GM19043 (cell line): Measurements from ENCODE around the gene CBX6.

Experiments
- ATAC-seq: cut with Tn5 transposase; IDR thresholded peaks from one replicate; pipeline ENCODE4 v1.9.1; 2021; ENCODE audit warnings: low read depth; ENCODE audit not compliant: unreplicated experiment

CBX6 gene

DNA sequence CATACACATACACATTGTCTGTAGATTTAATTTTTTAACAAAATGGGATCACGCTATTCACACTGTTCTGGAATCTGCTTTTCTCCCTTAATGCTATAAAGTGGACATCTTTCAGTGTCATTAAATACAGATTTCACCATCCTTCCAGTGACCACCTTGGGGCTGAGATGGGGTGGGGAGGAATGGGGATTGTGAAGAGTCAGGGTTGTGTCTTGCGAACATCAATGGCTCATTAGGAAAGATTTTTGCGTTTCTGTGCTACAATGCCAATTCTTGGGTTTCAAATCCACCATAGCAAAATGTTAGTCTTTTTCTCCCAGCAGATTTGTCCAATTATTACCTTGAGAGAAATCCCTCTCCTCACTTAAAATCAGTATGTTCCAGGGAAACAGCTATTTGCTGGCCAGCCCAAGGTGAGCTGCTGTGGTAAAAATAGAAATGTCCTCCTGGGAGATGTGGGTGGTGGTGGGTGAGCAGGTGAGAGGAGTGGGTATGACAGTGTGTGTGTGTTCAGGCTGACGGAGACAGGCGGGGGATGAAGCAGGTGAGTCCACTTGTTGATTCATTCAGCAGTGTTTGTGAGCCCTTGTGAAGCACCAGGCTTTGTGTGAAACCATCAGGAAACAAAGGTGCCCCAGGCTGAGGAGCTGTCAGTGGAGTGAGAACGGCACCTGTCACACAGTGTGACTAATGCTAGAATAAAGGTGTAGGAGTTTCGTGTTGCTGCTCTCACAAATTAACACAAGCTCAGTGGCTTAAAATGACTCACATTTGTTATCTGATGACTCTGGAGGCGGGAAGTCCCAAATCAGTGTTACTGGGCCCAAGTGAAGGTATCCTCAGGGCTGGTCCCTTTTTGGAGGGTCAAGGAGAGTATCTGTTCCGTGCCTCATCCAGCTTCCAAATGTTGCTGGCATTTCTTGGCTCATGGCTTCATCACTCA, 1.7 kb upstream of the CBX6 start:
- no peak for ATAC-seq

DNA sequence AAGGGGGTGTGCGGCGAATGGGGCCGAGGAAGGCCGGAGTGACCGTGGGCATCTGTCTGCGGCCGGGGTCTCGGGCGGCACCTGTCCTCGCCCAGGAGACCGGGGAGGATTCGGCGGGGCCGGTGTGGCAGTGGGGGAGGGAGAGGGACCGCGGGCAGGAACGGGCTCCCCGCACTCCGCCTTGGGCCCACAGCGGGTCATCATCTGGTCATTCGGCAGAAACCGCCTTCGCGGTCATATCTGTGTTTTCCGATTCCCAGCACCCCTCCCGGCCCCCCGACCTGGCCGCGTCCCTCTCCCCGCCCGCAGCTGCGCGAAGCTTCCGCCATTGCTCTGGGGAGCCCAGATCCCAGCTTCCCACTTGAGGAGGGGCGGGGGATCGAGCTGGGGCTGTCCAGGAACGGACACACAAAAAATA, 824 bp upstream of the CBX6 start:
- ATAC-seq: no peak

DNA sequence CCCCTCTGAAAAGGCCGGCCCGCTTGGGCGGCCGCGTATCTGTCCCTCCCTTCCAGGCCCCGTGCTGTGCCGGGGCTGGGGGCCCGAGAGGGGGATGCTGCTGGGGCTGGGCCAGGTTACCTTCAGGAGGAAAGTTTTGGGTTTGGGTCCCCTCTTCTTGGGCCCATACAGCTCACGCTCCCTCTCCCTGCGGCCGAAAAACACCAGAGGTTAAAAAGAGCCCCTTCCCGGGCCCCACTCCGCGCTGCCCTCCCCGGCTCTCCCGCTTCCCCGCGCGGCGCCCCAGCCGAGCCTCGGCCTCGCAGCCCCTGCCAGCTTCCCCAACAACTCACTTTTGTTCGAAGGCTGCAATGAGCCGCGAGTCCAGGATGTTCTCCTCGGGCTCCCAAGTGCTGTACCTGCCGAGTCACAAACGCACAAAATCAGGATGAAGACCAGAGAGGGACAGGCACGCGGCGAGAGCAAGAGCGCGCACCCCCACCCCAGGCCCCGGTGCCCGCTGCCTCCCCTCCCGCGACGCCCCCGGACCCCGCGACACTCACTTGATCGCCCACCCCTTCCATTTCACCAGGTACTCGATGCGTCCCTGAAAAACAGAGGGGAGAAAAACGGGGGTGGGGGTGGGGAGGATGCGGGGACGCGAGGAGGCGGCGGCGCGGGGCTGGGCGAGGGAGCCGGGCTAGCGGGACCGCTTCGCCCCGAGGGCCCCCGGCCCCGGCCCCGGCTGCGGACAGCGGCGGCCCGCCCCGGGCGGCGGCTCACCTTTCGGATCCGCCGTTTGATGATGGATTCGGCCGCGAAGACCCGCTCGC, 450 bp downstream of the CBX6 start:
- ATAC-seq: no peak

DNA sequence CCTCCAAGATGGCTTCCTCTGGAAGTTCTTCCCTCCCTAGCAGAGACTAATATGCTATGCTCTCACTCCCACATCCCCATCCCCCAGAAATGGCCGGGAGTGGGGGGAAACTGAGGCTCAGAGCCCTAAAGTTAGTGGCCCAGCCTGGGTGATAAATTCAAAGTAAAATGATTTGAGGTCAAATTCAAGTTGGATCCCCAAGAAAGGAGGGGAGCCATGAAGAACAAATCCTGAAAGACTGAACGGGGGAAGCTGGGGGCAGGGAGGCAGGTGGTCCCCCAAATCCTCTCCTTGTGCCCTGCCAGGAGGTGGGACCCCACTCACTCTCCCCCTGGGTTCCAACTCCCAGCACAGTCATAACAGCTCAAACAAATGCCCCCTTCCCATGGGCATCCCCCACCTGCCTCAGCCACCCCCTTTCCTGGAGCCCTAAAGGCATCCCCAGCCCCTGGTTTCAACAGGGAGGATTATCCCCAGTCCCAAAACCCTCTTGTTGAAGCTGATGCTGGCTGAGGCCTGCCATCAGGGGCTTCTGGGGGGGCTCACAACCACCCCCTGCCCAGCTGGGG, 1.1 kb downstream of the CBX6 start:
- no peak for ATAC-seq

DNA sequence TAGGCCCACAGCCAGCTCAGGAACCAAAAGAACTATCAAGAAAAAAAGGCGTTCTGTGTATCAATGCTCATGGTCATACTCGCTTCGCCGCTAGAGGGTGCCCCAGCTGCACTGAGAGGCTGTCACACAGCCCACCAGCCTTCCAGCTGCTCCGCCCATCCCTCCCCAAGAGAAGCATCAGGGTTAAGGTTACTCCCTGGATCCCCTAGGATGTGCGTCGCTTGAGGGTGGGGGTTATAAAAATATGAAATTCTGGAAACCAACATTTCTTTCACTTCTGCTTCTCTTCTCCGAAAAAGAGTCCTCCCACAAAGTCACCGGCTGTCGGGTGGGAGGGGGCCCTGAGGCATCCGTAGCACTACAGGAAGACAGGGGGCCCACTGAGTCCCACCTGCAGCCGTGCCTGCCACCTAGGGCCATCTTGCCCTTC, 1.7 kb downstream of the CBX6 start:
- ATAC-seq: no peak

DNA sequence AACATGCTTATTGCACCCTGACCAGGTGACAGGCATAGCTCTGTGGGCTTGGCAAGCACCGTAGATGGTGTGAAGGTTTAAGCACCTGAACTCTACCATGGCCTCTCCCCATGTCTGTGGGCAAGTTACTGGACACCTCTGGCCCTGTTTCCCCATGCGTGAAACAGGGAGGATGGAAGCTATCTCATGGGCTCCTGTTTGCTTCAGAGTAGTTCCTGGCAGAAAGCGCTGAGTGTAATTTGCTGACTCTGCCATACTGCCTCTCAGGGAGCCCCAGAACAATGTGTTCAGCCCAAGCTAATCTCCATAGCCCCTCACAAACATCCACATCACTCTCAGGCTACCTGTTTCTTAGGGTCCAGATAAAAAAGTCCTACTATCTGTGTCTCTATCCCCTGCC, 2.4 kb downstream of the CBX6 start:
- no peak for ATAC-seq

DNA sequence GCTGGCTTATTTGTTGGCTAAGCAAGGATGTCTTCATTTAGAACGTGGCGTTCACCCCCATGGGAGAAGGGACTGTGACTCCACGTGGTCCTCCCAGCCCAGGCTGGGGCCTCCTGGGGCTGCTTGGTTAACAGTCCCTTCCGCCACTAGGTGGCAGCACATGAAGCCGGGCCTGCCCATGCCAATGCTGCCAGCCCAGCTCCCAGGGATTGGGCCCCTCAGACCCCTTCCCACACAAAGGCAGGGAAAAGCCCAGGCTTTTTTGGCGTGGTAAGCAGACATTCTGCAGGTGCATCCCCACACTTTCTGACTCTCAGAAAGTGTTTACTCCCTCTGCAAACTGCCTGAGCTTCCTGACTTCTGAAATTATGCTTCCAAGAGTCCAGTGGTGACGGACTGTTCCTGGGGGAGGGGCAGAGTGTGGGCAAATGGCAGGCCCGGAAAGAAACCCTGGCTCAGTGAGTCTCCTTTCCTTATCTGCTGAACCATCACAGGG, 3.1 kb downstream of the CBX6 start:
- no peak for ATAC-seq

DNA sequence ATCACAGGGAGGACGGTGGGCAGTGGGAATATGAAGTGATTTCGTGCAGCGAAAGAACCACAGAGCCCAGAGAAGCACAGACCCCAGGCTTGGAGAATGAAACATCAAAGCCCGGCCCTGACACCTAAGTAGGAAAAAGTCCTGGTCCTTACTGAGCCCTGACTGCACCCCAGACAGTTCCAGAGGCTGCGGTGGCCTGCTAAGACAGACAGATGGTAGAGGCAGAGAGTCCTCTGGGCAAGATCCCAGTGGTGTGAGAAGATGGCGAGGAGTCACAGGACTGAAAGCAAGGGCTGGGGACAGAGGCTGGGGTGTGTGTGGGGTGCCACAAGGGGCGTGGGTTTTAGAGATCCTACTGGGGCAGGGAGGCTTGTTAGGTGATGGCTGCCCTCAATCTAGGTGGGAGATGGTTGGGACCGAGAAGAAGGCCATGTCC, 3.7 kb downstream of the CBX6 start:
- ATAC-seq: no peak

DNA sequence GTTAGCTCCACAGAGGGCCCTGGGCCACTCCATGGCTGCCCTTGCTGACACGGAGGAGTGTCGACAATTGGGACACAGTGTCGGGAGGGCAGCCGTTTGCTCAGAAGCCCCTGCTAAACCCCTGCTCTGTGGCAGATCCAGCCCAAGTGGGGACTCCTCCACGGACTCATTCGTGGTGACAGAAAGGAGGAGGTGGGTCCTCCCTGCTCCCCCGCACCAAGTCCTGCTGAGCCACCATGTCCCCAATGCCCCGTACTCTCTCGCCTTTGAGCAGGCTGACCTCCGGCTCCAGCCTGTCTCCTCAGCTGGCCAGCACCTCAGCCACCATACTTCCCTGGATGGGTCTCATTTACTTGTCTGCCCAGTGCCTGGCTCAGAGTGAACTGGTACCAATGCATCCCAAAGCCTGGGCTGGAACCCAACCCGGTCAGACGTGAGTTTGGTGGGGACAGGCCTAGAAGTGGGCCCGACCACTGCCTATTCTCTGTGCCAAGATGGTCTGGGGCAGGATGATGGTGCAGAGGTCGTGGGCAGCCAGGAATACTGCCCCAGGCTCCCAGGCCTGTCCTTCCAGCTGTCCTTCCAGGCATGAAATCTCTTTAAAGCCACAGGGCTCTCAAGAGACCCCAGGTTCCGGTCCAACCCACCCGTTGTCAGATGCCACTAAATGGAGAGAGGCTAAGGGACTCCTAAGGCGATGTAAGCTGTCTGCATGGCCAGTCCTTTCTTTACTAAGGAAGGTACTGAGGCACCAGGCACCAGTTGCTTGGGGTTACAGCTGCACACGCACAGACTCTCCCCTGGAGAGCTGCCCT, 4.3 kb downstream of the CBX6 start:
- no peak for ATAC-seq

DNA sequence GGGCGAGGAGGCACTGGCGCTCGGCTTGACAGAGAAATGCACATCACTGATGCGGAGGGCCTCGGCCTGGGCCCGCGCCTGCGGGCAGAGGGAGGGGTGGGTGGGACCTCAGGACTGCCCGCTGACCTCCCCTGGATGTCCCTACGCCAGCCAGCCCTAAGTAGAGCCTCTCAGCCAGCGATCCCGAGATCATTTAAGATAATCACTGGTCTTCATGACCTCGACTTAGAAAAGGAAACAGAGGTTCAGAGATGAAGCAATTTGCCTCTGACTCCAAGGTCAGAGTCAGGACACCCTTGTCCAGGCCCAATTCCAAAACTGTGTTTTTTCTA, 4.9 kb downstream of the CBX6 start:
- no peak for ATAC-seq

DNA sequence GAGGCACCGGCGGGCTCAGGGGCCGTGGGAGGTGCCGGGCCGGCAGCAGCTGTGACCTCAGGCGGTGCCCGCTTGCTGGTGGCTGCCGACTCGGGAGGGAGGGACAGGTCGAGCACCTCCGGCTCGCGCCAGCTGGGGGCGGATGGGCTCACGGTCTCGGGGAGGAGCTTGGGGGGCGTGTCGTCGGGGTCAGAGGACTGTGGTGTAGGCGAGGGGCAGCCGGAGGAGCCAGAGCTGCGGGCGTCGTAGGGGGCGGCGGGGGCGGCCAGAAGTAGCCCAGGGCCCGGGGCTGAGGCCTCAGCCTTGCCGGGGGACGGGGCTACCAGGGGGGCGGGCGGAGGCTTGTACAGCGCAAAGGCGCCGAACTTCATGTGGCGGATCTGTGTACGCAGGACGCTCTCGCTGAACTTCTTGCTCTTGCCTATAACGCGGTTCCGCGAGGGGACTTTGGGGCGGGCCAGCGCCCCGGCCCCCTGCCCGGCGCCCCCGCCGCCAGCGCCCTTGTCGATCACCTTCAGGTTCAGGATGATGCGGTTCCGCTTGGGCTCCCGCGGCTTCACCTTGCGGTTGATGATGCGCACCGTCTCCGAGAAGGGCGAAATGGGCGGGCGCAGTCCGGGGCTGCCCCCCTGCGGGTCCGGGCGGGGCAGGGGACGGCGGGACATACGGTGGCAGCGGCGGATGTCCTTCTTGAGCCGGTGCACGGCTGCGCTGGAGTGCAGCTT, 5.5 kb downstream of the CBX6 start:
- no peak for ATAC-seq

DNA sequence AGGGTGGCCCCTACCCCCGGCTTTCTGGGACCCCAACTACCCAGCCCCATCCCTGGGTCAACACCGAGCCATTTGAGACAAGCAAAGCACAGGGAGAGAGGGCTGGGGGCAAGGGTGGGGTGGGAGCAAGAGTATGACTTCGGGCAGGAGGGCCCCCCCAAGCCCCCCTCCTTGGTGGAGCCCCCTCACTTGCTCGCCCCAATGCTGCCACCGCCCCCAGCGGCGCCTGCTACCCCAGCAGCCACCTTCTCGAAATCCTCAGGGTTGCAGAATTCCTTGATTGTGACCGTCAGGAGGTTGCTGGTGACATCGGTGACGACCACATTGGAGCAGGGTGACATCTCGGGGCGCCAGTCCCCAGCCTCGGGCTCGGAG, 6.0 kb downstream of the CBX6 start:
- no peak for ATAC-seq

DNA sequence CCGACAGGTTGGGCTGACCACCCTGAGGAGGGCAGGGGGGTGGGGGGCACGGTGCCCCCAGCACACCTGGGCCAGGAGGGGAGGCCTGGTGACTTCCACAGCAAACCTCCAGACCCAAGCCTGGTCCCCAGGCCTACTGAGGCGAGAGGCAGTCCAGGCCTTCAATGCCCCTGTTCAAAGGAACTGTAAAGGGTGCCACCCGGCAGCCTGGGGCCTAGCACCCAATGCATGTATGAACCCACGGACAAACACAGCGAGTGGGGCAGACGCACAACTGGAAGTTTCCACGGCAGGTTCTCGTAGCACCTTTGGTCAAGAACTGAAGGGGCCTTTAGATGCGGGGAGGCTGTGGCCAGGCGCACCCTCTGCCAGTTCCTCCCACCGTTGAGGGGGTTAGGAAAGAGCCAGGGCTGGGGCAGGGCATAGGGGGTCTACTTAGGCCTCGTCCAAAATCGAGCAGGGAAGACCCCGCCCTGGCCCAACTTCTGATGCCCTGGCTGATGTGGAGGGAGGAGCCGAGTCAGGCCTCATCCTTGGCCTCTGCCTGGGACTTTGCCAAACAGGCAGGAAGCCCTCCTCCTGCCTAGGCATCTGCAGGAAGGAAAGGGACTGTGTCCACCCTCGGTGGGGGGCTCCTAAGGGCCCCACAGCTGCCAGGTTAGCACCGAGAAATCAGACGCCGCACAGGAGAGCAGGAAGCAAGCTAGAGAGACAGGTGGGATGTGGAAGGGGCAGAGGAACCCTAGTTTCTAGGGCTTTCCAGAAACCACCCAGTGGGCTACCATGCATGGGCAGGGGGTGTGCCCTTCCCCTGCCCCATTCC, 6.6 kb downstream of the CBX6 start:
- no peak for ATAC-seq

DNA sequence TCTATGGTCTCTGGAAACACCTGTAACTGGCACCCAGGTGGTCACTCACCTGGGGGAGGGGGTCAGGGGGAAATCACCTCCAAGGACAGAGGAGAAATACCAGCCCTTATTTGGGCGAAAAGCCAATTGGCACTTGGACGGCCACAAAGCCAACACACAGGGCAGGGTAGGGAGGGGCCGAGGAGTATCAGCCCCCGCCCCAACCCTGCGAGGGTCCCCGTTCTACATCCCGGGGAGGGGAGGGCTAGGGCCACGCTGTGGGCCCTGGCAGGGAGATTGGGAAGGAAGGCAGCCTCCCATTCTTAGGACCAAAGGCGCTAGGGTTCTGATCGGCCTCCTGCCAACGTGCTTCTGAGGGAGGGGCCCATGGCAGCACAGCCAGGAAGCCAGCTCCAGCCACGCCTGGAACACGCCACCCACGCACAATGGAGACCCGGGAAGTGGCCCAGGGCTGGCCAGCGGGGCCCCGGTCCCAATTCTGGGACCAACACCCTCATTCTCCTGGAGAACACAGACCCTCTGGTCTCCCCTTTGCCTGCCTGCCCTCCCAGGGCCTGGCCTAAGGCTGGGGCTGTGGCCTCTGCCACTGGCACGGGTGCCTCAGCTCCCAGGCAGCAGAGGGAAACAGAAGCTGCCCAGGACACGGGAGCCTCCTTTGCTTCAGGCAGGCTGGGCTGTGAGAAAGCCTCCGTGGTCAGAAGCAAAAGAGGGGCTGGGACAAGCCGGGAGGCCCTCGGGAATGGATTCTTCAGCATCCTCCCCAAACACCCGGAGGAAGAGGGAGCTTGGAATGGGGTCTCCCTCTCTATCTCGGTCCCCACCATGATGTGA, 7.4 kb downstream of the CBX6 start:
- ATAC-seq: no peak

DNA sequence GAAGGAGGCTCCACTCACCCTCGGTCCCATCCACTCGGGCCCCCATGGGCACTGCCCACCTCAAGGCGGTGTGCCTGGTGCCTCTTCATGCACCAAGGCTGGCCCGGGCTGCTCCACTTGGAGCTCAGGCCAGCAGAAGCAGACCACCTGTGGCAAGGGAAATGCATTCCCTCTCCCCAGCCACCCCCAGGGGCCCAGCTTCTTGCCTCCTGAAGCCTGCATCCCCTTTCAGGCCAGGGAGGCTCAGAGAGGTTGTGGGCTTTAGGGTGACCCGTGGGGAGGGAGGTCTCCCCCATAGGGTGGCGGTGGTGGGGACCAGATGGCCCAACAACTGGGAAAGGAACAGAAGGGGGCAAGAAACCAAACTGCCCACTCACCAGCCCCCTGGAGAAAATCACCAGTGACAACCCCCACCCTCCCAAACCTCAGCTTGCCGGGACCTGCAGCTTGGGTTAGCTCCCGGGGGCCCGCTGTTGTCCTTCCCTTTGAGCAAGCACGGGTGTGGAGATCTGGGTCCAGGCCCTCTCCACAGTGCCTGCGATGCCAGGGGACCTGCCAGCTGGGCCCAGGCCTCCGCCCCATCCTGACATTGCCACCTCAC, 8.4 kb downstream of the CBX6 start:
- no peak for ATAC-seq

DNA sequence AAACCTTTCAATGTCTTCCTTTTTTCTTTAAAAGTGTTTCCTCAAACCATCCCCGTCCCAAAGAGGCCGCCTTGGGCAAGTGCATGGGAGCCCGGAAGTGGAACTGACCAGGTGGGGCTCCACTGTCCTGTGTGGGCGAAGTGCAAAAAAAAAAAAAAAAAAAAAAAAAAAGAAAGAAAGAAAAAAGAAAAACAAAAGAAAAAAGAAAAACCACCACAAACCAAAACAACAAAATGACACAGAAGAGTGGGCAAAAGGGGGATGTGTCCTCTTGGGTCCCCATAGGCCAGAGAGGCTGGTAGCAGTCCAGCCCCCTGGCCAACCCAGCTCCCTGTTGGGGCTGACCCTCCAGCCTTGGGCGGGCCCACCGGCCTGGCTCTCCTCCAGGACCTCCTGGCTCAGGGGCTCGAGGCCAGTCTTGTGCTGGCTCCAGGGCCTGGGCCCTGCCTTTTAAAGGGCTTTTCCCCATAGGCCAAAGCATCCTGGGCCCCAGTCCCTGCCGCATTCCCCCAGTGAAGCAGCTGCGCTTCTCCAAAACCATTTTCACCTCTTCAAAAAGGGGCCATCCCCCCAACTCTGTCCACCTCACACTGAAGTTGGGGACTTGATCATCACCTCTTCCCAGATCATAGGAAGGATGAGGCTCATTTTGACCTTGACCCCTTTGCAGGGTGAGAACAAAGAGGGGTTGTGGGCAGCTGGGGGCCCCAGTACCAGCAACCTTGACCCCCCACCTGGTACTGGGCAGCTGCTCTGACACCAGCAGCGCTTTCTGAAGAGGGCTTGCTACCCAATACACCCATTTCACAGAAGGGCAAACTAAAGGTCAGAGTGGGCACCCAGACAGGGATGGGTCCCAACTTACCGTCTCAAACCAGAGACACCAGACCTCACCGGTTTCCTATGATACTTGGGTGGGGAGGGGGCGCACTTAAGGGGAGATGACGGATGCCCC, 9.4 kb downstream of the CBX6 start:
- ATAC-seq: no peak

DNA sequence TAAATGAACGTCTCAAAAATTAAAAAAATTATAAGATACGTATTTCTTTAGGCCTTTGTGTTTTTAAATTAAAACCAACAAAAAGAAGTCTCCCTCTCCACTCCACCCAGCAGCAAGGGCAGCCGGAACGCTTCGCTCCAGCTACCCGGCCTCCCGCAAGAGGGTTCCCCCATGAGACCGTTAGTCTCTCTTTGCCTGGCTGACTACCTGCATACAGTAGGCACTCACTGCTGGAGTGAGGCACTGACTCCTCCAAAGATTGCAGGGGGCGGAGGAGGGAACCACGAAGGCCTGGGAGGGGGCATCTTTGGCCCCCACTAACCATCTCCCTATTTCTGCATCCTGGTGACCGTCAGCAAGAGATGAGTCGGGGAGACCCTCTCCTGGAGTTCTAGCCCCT, 10.1 kb downstream of the CBX6 start:
- no peak for ATAC-seq
